ENCODE data around the gene CCDC194. TPM values are rescaled to one million over a fixed set of nuclear protein-coding genes. Genes with fewer than 3 reads are reported as not detected.

The CCDC194 gene
- total RNA-seq, 4 donors from 2014 or later = not detected

- 3% methylated on average over 24 of the region's 25 CpGs for whole genome bisulfite sequencing
- TF ChIP-seq POLR2AphosphoS5 (IDR thresholded peaks at IDR 0.05) (no peak), EP300 (IDR thresholded peaks at IDR 0.05) (no peak), CTCF (IDR thresholded peaks at IDR 0.05) (no peak), POLR2A (IDR thresholded peaks at IDR 0.05) (no peak)
- peak in 1 of 2 donors; percentile 78 for DNase-seq (ENCODE audit: low spot score in 2 of 2)
- Histone ChIP-seq H3K4me1 (peaks cover 16% of the 10 kb centered on the region), H3K36me3 (peaks cover 14% of the 10 kb centered on the region), H3K27ac (peak overlapping the region; percentile 56), H3K9me3 (no peaks in the 10 kb centered on the region), H3K4me3 (peak overlapping the region; percentile 90), H3K27me3 (no peaks in the 10 kb centered on the region)
These were observed 26.5 kb upstream of the CCDC194 start for GRCh38 chr19:17420475-17420924.

- 0% methylated on average over 19 of the region's 85 CpGs for WGBS
- Histone ChIP-seq H3K4me1 (peaks cover 16% of the 10 kb centered on the region), H3K4me3 (peak within 1 kb of the TSS; percentile 90), H3K9me3 (no peaks in the 10 kb centered on the region), H3K27ac (peak within 1 kb of the TSS; percentile 56), H3K27me3 (peaks cover under 1% of the 10 kb centered on the region), H3K36me3 (peaks cover 14% of the 10 kb centered on the region)
- TF ChIP-seq EP300 (IDR thresholded peaks at IDR 0.05) (no peak), POLR2A (IDR thresholded peaks at IDR 0.05) (no peak), POLR2AphosphoS5 (IDR thresholded peaks at IDR 0.05) (peak in 1 of 3 donors; percentile 93)
- peak; percentile 97 to 98 for DNase-seq (ENCODE audit: low spot score in 2 of 2)
These were observed 25.9 kb upstream of the CCDC194 start, which contains the start of gene MVB12A for GRCh38 chr19:17419621-17420474. Gene MVB12A (plus strand): TSS chr19:17420047. CDS start chr19:17420136, 89 bp downstream.

GRCh38 chr19:17419154-17419620 is 25.2 kb upstream of the CCDC194 start:
- Histone ChIP-seq H3K36me3 (peaks cover 14% of the 10 kb centered on the region), H3K4me1 (peaks cover 16% of the 10 kb centered on the region), H3K9me3 (no peaks in the 10 kb centered on the region), H3K4me3 (peak overlapping the region; percentile 90), H3K27me3 (peaks cover 7% of the 10 kb centered on the region), H3K27ac (peak overlapping the region; percentile 1)
- no peak for TF ChIP-seq POLR2A (IDR thresholded peaks at IDR 0.05)
- TF ChIP-seq CTCF (IDR thresholded peaks at IDR 0.05) = no peak
- no peak for TF ChIP-seq POLR2AphosphoS5 (IDR thresholded peaks at IDR 0.05)
- no peak for TF ChIP-seq EP300 (IDR thresholded peaks at IDR 0.05)
- DNase-seq (ENCODE audit: low spot score in 2 of 2) = no peak
- 18% methylated on average over 8 of the region's 8 CpGs for WGBS

GRCh38 chr19:17418710-17419109 is 24.7 kb upstream of the CCDC194 start:
- Histone ChIP-seq H3K36me3 (peaks cover 10% of the 10 kb centered on the region), H3K4me3 (no peak overlapping the region), H3K9me3 (no peaks in the 10 kb centered on the region), H3K27ac (no peak overlapping the region), H3K27me3 (peaks cover 7% of the 10 kb centered on the region), H3K4me1 (peaks cover 16% of the 10 kb centered on the region)
- WGBS = 45% methylated on average over 3 of the region's 3 CpGs
- TF ChIP-seq POLR2AphosphoS5 (IDR thresholded peaks at IDR 0.05) (no peak), POLR2A (IDR thresholded peaks at IDR 0.05) (no peak), EP300 (IDR thresholded peaks at IDR 0.05) (no peak), CTCF (IDR thresholded peaks at IDR 0.05) (no peak)
- no peak for DNase-seq (ENCODE audit: low spot score in 2 of 2)

- DNase-seq (ENCODE audit: low spot score in 2 of 2) = no peak
- H3K9me3 ChIP-seq = no peaks in the 10 kb centered on the region
- WGBS = 84% methylated on average over 6 of the region's 6 CpGs
- no peak overlapping the region for H3K27ac ChIP-seq
- H3K4me3 ChIP-seq = no peak overlapping the region
- TF ChIP-seq EP300 (IDR thresholded peaks at IDR 0.05) = no peak
- TF ChIP-seq POLR2AphosphoS5 (IDR thresholded peaks at IDR 0.05) = no peak
- TF ChIP-seq POLR2A (IDR thresholded peaks at IDR 0.05) = no peak
- no peak for TF ChIP-seq CTCF (IDR thresholded peaks at IDR 0.05)
- no peaks in the 10 kb centered on the region for H3K36me3 ChIP-seq
- H3K4me1 ChIP-seq = peaks cover 8% of the 10 kb centered on the region
- peaks cover 7% of the 10 kb centered on the region for H3K27me3 ChIP-seq
These were observed 21.1 kb upstream of the CCDC194 start for GRCh38 chr19:17415121-17415520.

All from suprapubic skin (tissue), 4 donors.